ENCODE data around the gene DIAPH2.
"Not testable (repeated sequence)": the region's sequence is repeated elsewhere in the genome, so short reads cannot be mapped to it uniquely, and the experiment has no call there.

The DIAPH2 gene

DNA sequence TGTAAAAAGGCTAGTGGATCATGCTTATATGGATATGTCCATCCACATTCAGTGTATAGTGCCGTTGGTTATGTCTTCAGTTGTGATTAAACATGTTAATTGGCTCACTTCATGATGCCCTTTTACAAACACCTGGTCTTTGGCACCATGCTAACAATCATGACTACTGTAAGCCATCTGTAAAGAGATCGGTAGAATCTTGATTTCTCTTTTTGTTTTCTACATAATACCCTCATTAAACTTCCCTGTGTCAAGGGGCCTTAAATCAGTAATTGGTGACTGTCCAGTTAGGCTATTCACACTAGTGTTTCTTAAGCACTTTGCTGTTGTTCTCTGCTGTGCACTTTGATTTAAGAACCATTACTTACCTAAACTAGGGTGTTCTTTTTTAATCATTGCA, 674.3 kb downstream of the DIAPH2 start:
- in situ Hi-C loops (cut with MboI; ENCODE audit: low sequenced_read_pairs): no loop called here

DNA sequence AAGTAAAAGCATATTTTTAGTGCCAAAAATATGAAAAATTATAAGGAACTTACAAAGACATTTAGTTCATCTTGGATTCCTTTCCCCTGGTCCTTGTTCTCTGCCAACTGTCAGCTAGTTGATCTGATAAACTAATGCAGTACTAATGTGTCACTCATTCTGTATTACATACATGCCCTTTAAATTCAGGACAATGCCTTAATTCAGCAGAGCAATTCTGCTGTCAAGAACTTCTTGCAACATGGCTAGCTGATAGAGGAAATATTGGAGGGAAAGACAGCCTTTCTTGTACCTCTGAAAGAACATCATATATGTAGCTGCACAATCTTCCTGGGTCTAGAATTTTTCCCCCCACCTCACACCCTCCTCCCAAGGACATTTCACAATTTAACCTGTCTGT, 679.2 kb downstream of the DIAPH2 start:
- in situ Hi-C loops (cut with MboI; ENCODE audit: low sequenced_read_pairs): no loop called here

DNA sequence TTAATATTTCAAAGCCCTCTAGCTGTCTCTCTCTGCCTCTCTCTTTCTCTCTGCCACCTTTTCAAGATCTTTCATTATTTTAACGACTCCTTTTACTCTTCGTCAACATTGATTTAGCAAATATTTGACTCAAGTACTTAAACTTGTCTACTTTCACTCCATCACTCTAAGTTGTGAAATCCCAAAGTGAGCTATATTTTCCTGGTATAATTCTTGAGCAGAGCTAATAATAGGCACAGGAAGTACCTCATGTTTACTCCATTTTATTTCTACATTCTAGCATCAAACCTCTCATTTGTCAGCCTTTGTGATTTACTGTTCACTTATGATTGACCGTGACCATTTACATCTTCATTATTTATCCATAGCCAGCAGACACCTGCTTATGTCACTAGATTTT, 681.6 kb downstream of the DIAPH2 start:
- in situ Hi-C loops (cut with MboI; ENCODE audit: low sequenced_read_pairs): no loop called here

DNA sequence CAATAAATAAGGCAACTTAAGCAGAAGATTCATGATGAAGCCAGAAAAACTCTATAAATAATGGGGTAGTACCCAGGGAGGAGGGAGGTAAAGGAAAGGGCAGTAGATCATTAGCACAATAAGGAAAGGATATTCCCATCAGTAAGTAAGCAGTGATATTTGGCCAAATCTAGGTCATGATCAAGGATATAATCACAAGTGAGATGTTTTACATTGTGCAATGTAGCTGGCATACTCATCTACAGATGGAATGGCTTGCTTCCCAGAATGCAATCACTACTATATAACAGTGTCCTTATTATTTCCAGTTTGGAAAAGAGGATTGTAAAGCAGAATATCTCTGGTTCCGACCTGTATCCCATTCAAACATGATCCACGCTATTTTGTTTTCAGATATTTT, 682.5 kb downstream of the DIAPH2 start:
- in situ Hi-C loops (cut with MboI; ENCODE audit: low sequenced_read_pairs): no loop called here

DNA sequence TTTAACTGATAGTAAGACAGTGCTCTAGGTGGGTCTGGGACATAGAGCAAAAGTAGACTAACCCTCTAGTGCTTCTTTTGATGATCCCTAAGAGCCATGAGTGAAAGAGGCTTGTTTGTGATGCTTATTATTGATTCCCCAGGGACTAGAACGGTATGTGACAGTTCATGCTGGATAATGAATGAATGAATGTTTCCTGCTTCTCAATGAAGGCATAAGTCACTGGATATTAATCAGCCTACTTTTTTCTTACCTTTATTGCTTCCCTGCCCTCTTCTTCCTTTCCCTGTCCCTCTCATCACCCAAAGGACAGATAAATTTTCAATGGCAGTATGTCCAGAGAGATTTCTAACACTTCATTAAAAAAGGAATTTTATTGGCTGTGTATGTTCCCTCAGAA, 685.3 kb downstream of the DIAPH2 start:
- in situ Hi-C loops (cut with MboI; ENCODE audit: low sequenced_read_pairs): no loop called here

DNA sequence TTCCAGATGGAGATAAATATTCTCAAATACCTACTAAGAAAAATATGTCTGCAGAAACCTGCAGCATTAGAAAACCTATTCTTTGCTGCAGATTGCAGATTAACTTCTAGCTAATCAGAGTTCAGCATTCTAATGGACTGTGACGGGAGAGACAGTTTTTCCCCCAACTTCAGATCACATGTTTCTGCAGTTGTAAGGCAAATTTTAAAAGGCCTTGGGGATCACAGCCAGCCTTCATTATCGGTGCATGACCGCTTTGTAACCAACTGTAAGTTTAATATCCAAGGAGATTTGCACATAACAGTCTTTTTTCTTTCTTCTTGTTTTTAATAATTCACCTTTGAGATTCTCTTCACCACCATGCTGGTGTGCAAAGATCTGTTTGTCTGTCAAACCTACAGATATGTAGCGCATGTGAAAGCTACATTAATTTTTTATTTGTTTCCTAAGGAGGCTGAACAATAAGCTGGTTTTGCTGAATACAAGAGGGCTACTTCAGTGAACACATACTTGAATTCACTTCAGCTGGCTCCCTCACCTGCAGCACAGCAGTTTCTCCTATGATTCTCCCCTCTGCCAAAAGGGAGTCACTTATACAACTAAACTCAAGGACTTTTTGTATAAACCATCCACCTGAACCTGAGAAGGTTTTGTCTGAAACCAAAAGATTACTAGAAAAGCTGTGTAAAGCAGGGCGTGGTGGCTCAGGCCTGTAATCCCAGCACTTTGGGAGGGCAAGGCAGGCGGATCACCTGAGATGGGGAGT, 687.5 kb downstream of the DIAPH2 start:
- in situ Hi-C loops (cut with MboI; ENCODE audit: low sequenced_read_pairs): no loop called here

DNA sequence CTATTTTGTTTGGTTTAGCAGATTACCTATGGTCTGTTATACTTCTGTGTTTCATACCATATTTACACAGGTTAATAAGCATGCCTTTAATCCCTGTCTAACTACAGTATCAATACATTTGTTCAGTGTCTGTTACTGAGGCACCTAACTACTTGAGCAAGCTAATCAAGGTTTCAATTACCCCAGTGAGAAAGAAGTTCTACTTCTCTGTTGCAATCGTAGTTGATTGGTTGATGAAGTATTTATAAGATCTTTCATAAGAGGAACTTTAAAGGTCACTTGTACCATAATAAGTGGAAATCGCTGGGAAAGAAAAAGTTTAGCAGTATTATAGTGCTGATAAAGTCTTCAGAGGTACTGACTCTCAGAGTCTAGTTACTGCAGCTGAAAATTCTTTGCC, 689.6 kb downstream of the DIAPH2 start:
- in situ Hi-C loops (cut with MboI; ENCODE audit: low sequenced_read_pairs): no loop called here

DNA sequence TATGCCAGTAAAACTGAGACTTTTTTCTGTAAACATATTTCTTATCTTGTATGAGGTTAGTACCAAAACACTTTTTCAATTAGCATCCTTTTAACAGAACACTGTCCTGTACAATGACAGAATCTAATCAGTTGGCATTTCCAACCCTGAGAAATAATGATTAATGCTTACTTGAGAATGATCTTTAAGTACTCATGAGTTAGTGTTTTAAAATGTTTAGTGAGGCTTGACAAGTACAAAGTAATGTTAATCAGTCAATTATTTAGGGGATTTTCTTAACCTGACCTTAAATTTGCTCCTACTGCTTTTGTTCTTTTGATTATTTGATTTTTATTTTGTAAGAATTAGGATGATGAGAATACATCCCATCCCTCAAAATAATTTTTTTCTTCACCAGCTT, 695.6 kb downstream of the DIAPH2 start:
- in situ Hi-C loops (cut with MboI; ENCODE audit: low sequenced_read_pairs): no loop called here

DNA sequence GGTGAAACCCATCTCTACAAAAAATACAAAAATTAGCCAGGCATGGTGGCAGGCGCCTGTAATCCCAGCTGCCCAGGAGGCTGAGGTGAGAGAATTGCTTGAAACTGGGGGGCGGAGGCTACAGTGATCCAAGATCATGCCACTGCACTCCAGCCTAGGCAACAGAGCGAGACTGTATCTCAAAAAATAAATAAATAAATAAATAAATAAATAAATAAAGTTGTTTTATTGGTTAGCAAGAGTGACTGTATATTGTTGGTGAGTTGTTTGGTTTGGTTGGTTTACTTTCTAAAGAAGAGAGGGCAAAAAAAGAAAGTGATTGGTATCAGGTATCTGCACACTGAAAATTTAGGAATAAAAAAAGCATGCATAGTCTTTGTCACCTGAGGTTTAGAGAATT, 700.0 kb downstream of the DIAPH2 start:
- in situ Hi-C loops (cut with MboI; ENCODE audit: low sequenced_read_pairs): no loop called here

DNA sequence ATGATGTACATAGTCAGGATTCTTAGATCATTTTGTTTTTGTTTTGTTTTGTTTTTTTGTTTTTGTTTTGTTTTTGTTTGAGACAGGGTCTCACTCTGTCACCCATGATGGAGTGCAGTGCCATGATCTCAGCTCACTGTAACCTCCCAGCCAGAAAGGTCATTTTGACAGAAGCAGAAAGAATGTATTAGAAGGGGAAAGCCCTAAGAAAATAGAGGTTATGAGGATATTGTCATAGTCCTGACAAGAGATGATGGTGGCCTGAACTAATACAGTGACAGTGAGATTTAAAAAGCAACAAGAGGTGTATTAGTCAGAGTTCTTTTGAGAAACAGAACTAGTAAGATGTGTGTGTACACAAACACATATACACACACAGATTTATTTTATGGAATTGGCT, 702.4 kb downstream of the DIAPH2 start:
- in situ Hi-C loops (cut with MboI; ENCODE audit: low sequenced_read_pairs): no loop called here

DNA sequence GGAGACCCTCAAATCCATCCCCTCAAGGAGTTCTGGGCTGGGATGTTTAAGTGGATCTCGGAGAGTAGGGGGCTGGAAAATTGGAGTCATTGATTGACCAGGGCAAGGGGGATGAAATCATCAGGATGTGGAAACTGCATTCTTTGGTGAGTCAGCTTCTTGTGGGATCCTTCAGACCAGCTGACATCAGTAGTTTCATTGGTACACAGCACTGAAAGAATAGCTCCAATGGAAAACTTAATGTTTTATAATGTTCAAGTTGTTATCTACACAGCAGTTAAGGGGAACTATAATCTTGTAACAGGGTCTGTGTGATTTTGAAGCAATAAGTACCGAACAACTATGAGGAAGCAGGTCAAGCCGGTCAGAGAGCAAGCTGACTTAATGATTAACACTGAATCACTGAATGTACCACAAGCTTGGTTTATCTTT, 705.1 kb downstream of the DIAPH2 start:
- in situ Hi-C loops (cut with MboI; ENCODE audit: low sequenced_read_pairs): no loop called here

DNA sequence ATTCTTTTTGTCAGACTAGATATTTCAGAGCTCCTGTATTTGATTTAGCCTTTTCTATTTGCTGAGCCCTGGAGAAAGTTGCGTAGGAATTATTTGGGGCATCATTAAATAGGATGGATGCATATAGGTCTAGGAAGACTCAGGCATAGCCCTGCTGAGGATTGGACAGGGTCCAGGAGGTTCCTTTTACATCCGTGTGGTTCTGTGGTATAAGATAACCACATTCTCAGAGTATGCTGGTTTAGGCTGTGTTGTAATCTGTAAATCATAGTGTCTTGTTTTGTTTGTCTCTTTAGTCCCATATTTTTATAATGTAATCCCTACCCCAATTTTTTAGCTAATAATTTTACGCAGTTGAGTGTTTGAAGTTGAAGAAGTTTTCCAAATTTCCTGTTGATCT, 712.7 kb downstream of the DIAPH2 start:
- in situ Hi-C loops (cut with MboI; ENCODE audit: low sequenced_read_pairs): no loop called here

DNA sequence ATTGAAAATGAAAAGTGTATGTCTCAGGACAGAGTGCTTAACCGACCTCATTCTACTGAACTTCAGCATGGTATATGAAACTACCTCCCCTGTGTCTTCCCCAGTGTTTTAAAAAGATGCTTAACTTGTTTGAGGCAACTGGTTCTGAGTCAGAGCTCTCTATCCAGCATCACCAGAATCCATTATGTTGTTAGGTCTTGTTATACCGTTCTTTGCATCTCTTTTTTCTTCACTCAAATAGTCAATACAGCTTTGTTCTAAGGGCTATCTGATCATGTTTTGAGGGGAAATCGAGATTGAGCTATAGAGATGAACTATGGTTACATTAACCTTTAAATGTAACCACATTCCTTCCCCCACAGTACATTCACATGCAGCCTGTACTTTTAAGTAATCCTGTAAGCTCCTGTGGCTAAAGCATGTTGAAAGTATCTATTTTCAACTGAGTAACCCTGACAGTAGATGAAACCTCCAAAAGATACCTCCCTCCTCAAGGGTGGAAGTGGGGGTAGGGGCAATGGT, 713.4 kb downstream of the DIAPH2 start:
- in situ Hi-C loops (cut with MboI; ENCODE audit: low sequenced_read_pairs): no loop called here

DNA sequence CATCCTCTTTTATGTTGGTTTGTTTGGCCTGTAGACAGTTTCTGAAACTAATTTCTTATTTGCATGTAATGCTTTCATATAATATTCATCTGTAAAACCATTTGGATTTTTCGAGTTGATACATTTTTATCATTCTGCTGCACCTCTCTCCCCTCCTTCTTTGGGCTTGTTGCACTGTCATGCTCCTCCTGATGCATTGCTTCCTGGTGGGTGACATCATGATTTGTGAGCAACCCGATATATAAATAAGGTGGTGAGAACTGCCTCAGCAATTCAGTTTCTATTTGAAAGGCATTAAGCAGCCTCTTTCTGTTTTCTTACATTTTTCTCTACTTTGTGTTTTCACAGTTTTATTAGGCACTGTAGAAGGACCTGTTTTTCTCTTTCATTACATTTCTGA, 714.8 kb downstream of the DIAPH2 start:
- in situ Hi-C loops (cut with MboI; ENCODE audit: low sequenced_read_pairs): no loop called here

DNA sequence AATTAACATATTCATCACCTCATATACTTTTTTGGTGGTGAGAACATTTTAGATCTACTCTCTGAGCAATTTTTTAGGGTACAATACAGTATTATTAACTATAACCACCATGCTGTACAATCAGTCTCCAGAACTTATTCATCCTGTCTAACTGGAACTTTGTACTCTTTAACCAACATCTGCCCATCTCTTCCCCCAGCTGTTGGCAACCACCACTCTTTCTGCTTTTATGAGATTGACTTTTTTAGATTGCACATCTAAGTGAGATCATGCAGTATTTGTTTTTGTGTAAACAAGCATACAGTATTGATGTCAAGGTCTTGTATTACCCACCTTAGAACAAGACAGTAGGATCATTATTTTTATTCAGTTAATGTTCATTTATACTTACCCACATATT, 715.9 kb downstream of the DIAPH2 start:
- in situ Hi-C loops (cut with MboI; ENCODE audit: low sequenced_read_pairs): no loop called here

DNA sequence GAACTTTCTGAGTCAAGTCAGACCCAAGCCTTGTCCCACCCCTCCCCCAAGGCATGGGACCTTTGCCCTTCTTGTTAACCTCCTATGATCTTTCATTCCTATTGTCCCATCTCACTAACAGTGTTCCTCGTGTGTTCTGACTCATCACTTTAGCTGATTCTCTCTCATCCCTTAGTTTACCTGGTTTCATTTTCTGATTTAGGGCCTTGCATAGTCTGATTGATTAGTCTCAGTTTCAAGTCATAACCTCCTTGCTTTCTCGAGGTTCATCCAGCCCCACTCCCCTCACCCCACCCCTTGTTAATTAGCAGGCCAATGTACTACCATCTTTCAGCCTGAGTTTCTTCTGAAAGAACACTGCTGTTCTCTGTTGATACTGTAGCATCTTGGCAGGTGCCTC, 716.5 kb downstream of the DIAPH2 start:
- in situ Hi-C loops (cut with MboI; ENCODE audit: low sequenced_read_pairs): no loop called here

DNA sequence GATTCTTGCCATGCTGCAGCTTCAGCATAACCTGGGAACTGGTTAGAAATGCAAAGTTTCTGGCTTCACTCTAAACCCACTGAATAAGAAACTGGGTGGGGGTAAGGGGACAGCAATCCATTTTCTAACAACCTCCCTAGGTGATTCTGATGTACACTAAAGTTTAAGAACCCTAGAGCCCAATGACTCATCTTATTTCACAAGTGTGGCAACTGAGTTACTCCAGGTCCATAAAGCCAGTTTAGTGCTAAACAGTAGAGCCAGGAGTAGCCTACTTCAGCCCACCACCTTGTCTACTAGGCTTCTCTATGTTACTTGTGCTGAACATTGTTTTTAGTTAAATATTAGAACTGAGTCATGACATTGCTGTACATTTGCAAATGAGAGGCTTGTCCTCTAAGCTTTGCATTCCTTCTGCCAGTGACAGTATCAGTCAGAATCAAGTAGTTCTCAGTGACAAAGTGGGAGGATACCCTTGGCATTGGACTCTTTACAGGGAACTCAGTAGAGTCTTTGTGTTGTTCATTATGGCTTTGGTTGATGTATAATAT, 717.0 kb downstream of the DIAPH2 start:
- in situ Hi-C loops (cut with MboI; ENCODE audit: low sequenced_read_pairs): no loop called here

DNA sequence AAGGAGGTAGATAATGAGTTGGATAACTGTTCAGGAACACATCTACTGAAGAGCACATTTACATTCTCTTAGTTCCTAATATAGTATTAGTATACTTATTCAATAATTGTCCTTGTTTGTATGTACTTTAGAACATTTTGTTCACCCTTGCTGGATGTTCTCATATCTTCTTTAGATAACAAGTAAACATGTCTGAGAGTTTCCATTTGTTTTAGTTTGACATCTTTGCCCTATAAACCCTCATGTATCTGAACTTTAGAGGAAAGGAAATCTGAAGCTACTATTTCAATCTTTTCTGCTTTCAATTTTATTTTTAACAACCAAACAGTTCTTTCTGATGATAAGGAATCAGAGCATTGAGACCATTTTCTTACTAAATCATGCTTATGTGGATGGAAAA, 717.7 kb downstream of the DIAPH2 start:
- in situ Hi-C loops (cut with MboI; ENCODE audit: low sequenced_read_pairs): no loop called here

DNA sequence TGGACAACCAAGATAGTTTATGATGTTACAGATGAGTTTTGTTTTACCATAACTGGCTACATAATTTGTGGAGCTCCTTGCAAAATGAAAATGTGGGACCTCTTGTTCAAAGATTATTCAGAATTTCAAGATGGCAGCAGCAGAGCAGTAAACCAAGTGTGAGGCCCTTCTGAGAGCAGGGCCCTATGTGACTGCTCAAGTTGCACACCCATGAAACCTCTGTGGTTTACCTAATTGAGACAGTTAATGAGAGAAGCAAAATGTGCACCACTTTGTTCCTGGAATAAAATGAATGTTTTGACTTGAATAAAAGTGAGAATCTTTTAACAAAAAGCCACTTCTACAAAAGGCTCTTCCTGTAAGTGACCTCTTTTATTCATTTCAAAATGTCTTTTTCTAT, 718.3 kb downstream of the DIAPH2 start:
- in situ Hi-C loops (cut with MboI; ENCODE audit: low sequenced_read_pairs): no loop called here

DNA sequence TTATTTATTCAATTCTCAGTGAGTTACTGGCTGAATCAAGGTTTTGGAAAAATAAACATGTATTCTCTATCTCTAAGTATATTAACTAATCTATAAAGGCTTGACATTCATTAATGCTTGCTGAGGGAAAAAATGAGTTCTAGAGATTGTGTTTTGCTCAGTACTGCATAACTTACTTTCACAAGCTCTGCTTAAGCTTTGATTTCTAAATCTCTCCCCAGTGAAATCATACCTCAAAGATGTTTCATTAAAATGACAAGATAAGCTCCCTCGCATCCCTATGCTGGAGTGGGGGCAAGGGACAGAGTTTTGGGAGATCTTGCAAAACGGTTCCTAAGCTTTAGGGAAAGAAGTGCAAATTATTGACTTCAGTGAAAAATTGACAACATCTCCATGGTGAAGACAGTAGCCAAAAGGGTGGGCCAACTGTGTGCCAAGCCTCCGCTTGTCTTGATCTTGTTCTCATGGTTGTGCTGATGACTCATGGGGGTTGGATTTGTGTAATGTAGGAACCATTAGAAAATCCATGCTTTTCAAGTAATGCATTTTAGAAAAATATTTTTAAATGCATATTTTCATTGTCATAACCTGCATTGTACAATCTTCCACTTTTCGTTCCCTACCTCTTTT, 720.5 kb downstream of the DIAPH2 start:
- in situ Hi-C loops (cut with MboI; ENCODE audit: low sequenced_read_pairs): no loop called here

DNA sequence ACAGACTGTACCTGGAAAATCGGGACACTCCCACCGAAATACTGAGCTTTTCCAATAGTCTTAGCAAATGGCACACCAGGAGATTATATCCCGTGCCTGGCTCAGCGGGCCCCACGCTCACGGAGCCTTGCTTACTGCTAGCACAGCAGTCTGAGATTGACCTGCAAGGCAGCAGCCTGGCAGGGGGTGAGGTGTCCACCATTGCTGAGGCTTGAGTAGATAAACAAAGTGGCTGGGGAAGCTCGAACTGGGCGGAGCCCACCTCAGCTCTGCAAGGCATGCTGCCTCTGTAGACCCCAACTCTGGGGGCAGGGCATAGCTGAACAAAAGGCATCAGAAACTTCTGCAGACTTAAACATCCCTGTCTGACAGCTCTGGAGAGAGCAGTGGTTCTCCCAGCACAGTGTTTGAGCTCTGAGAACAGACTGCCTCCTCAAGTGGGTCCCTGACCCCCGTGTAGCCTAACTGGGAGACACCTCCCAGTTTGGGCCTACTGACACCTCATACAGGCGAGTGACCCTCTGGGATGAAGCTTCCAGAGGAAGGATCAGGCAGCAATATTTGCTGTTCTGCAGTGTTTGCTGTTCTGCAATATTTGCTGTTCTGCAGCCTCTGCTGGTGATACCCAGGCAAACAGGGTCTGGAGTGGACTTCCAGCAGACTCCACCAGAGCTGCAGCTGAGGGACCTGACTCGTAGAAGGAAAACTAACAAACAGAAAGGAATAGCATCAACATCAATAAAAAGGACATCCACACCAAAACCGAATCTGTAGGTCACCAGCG, 725.2 kb downstream of the DIAPH2 start:
- in situ Hi-C loops (cut with MboI; ENCODE audit: low sequenced_read_pairs): not testable (repeated sequence)
